Central memory CD4-positive, alpha-beta T cell (primary cell): ENCODE results near the gene BCR.

ENCODE experiments used
- DNase-seq: peaks from one replicate; pipeline ENCODE4 v3.0.0; 2022

Gene BCR

DNA sequence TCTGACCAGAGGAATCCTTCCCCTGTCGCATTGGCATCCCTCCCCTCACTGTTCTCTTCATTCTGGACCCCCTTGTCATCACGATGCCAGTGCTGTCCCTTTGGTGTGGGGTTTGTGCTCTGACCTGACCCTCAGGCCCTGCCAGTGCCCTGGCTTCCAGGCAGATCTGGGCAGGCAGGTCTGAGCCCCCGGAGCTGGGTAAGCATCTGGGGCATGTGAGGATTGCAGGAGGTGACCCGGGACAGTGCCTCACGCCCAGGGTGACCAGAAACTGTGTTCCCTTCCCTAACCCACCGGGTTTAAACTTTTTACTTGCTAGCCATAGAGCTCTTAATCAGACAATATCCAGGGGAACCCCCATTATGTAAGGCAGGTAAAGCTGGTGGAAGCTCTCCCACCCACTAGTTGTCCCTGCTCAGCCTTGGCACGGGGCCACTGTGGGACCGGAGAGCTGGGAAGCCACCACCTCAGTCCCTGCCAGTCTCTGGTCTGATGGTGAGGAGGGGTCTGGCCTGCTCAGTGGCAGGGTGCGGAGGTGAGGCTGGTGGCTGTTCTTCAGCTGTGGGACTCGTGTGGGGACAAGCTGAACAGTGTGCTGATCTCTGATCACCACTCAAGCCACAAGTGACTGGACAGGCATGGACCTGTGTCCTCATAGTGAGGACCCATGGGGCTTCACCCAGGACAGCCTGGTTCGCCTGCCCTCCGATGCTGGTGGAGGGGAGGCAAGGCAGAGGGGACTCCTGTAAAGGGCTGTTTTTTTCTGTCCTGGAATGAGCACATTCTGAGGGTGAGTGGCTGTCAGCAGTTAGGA lies 38.0 kb downstream of the BCR start:
- DNase-seq = no peak

DNA sequence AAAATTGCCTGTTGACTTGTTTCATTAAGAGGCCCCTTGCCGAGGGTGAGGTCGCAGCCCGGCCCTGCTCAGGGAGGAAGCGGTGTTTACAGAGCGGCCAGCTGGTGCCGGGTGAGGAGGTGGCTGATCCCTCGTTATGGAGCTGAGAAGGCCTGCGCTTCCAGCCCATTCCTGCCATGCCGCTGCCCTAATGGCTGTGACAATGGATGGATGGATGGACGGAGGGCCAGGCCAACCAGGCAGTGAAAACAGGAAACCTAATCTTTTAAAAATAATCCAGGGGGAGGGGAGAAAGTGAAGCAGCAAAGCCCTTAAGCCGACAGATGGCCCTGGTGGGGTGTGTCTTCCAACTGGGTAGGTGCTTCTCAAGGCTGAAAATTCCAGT lies 38.5 kb downstream of the BCR start:
- no peak for DNase-seq

GRCh38 chr22:23219317-23219716 lies 39.0 kb downstream of the BCR start:
- no peak for DNase-seq

- DNase-seq = no peak
Observed at GRCh38 chr22:23219822-23220484, 39.6 kb downstream of the BCR start.

DNA sequence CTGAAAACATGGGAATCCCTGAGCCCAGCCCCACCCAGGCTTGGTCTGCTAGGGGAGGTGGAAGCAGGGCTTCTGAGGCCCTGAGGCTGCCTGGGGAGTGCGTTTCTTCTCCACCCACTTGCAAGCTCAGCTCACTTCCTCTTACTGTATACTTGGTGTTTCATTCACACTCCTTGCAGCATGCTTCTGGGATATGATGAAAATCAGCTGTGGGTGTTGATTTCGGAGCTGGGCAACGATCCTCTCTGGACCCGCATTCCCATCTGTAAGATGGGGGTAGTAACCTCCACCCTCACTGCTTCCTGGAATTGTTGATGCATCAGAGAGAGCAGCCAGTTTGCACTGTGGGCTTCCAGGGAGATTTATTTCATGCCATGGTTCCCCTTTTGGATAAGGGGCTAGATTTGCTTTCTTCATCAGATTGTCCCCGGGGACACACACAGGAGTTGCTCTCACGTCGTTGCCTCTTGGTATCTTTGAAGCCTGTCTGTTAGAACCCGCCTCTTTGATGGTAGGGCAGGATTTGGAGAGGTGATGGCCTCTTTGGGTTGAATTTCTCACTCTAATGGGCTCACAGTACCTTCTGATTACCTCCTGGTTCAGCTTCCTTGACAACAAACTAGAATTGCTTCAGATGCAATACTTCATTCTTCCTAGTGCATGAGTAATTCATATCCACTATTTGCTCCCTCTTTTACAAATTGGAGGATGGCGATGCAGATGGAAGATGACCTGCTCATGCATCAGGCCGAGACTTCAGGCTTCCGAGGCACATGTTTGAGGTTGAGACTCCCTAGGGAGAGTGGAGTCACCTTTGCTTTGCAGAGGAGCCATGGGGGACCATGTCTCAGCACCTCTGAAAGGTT lies 40.4 kb downstream of the BCR start:
- DNase-seq = no peak

DNA sequence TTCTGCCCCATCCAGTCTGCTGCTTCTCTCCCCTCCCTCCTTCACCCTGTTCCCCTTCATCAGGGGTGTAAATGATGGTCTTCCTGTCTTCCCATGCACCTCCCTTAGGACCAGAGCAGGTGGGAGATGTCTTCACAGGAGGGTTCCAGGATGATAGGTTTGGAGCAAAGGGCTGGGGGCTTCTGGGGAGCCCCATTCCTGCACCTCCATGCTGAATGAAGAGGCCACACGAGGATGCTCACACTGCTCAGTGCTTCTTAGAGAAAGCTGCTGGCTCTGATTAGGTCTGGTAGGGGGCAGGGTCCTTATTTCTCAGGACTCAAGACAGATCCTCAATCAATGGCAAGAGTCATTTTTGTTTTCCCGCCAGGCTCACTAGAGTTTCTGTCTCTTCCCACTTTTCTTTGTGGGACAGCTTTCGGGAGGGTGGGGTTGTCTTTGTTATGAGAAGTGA lies 41.1 kb downstream of the BCR start:
- no peak for DNase-seq

DNA sequence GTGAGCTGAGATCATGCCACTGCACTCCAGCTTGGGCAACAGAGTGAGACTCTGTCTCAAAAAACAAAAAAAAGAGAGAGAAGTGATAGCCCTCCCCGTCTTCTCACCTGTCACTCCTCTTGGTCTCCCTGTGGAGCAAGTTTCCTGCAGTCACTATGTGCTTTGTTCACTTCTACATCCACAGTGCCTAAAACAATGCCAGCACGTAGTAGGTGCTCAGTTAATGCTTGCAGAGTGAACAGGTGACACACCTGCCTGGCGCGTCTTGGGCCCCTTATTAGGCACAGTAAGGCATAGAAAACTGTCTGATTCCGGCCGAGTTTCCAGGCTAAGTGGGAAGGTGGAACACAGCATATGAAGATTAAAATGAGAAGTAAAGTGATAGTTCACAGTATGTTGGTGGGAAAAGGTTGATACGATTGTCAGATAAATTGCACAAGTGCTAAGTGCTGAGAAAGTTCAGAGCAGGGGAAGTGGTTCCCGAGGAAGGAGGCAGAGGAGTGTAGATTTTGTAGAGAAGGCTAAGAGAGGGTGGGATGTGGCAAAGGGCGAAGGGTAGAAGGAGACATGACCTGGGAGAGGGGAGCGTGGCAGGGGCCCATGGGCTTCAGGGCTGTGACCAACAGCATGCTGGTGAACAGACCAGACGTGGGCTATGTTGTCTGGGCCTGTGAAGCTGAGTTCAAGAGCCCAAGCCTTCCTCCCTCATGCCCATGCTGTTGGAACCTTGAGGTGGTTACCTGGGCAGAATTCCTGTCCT lies 41.9 kb downstream of the BCR start:
- no peak for DNase-seq

GRCh38 chr22:23222793-23223568 lies 42.7 kb downstream of the BCR start:
- no peak for DNase-seq

- no peak for DNase-seq
Observed at GRCh38 chr22:23223569-23224317, 43.4 kb downstream of the BCR start.

GRCh38 chr22:23224846-23225245 lies 44.5 kb downstream of the BCR start:
- DNase-seq = no peak

GRCh38 chr22:23225337-23225723 lies 45.0 kb downstream of the BCR start:
- no peak for DNase-seq

DNA sequence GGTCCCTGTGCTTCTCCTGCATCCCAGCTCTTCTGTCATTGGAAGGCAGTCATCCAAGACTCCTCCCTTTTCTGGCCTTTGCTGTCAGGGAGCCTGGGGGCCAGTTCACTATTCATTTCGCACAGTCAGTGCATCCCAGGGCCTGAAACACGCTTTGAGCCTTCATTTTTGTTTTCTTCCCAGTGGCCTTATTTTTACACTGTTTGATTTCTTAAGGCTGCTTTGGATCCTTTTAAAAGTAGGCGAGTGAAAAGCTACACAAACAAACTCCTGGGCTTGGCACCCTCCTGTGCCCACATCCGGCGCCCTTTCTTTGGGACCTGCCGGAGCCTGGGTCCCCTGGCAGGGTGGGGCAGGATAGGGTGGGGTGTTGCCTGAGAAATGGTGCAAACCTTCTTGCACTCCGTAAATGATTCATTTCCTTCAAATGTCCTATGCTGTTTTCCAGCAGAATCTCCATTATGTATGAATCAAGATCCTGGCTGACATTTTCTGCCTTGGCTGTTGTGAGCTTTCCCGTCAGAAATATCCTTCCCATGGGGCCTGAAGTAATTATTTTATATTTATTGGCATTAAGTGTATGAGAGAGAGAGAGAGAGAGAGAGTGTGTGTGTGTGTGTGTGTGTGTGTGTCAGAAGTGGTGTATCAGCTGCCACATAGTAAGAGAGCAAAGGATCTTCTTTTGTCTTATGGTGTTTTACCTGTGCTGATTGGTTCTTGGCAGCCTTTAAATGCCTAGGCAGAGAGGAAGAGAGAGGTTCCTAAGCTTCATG lies 45.6 kb downstream of the BCR start:
- DNase-seq = peak; percentile 67

DNA sequence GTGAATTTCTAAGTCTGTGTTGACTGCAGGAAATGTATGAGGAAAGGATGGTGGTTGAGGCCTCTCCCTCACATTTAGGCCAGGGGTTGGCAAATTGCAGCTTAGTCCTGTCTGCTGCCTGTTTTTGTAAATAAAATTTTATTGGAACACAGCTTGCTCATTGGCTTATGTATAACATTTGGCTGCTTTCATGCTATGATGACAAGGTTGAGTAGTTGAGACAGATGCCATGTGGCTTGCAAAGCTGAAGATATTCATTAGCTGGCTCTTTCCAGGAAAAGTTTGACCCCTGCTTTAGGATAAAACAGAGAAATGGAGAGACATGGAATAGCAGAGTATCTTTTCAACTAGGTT lies 46.2 kb downstream of the BCR start:
- DNase-seq = no peak

GRCh38 chr22:23227380-23227779 lies 47.1 kb downstream of the BCR start:
- no peak for DNase-seq

GRCh38 chr22:23228503-23228902 lies 48.2 kb downstream of the BCR start:
- DNase-seq = no peak

GRCh38 chr22:23229646-23230045 lies 49.3 kb downstream of the BCR start:
- no peak for DNase-seq

DNA sequence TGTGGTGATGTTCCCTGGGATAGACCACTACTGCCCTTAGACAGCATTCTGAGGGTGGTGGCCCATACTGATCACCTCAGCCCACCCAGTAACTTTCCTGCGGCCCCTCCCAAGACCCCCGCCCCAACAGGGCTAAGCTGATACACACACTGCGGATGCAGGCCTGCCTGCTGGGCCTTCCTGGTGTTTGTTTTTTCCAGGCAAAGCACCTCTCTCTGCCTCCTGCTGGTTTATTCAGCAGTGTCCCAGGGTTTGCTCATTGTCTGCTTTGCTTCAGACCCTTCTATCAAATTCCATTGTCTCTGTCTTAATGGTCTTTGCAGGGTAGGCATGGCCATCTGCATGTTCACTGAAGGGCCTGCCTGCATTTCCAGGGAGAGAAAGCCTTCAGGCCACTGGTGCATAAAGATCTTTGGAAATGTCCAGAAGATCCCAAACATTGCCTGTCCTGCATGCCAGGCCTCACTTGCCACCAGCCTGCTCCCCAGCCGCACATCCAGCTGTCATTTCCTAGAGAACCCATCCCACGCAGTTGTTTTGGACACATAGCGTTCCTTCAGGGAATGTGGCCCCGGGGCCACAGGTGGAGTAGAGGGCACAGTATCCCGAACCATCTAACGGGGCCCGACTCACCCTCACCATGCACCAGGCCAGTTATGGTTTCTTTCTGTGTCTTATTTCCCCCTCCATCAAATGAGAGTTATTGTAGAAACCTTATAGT lies 50.2 kb downstream of the BCR start:
- no peak for DNase-seq

GRCh38 chr22:23231471-23232093 lies 51.3 kb downstream of the BCR start:
- no peak for DNase-seq
